Activated CD4-positive, alpha-beta memory T cell treated with anti-CD3 and anti-CD28 coated beads for 36 hours (primary cell): ENCODE results near the gene RAB44. TPM values are rescaled to one million over a fixed set of nuclear protein-coding genes. Genes with fewer than 3 reads are reported as not detected.
A peak's percentile ranks its signal among the peaks of the same experiment; 100 is the strongest.

Source experiments
- CTCF ChIA-PET: fragments of 350-600 bp; sonication (Branson Sonifier 250); formaldehyde crosslinking; loops from one replicate; lab custom pipeline; 2021; ENCODE audit warnings: antibody characterized with exemption, inconsistent platforms; lab: Charles Lee
- POLR2A ChIA-PET: fragments of 350-600 bp; sonication (Branson Sonifier 250); formaldehyde crosslinking; loops from one replicate; lab custom pipeline; 2021; ENCODE audit warnings: antibody characterized with exemption; lab: Charles Lee
- DNase-seq: peaks from one replicate; pipeline ENCODE4 v3.0.0-alpha.2; 2020
- H3K27ac Mint-ChIP-seq: one replicate; pipeline ENCODE4 v1.8.0; 2021; ENCODE audit warnings: mixed read lengths
- H3K27me3 Mint-ChIP-seq: one replicate; pipeline ENCODE4 v1.8.0; 2021; ENCODE audit warnings: mixed read lengths
- H3K36me3 Mint-ChIP-seq: one replicate; pipeline ENCODE4 v1.8.0; 2021; ENCODE audit warnings: mixed read lengths
- H3K4me1 Mint-ChIP-seq: one replicate; pipeline ENCODE4 v1.8.0; 2021; ENCODE audit warnings: low read depth, mixed read lengths
- H3K4me3 Mint-ChIP-seq: one replicate; pipeline ENCODE4 v1.8.0; 2021; ENCODE audit warnings: mild to moderate bottlenecking, mixed read lengths
- H3K9me3 Mint-ChIP-seq: one replicate; pipeline ENCODE4 v1.8.0; 2021; ENCODE audit warnings: mixed read lengths
- intact Hi-C: fragments of 100-400 bp; cut with micrococcal nuclease; formaldehyde crosslinking; loops from one replicate; pipeline ENCODE4 v1.15.1; 2023
- total RNA-seq, 2 experiments: library from RNA; stranded (reverse); gene quantifications; one replicate each; pipeline ENCODE4 v1.2.3, GENCODE V29; 2021

RAB44 gene
- total RNA-seq, 2 experiments from 2014 or later: 0.05 TPM

DNA sequence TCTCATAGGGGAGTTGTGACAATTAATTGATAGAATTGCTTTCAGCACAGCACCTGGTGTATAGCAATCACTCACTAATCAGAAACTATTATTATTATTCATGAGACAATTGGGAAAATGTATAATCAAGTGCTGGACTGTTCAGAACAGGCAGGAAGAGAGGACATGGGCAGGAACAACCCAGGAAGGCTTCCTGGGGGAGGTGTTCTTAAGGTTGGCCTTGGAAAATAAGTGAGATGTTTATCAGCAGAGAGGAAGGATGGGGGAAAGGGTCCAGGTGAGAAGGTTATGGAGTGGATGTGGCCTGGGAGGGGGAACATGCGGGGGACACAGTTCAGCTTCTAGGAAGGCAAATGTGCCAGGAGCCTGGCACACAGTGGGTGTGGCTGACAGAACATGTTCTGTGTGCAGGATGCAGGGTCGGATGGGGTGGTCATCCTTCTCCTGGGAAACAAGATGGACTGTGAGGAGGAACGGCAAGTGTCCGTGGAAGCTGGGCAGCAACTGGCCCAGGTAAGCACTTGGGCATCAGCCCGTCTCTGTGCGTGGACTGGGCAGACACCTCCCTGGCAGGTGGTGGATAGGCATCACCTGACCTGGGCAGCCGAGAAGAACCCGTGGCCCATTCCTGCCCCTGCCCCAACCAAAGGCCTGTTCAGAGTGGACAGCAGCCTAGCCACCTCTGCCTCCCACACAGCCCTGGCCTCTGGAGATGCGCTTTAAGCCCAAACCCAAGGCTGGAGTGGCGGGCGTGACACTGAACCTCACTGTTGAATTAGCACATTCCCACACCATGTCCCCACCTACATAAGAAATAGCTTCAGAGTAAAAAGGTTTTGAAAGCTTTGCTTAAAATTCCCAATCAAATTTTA, 30.9 kb downstream of the RAB44 start:
- Mint-ChIP-seq H3K27me3 (no peaks in the 10 kb centered on the region), H3K4me1 (peaks cover 24% of the 10 kb centered on the region), H3K36me3 (no peaks in the 10 kb centered on the region), H3K27ac (no peak overlapping the region), H3K4me3 (no peak overlapping the region), H3K9me3 (no peaks in the 10 kb centered on the region)
- ChIA-PET CTCF (interaction anchor here (1.3 to 1.9 kb wide), 2 partner anchors 31 to 54 kb away, joined by 4 to 5 read pairs; no protein-coding TSS in a partner anchor), POLR2A (no interaction called here)
- intact Hi-C loops: loop anchor here (5.0 kb wide), 1 partner anchor 46 kb away; no protein-coding TSS in a partner anchor
- no peak for DNase-seq

DNA sequence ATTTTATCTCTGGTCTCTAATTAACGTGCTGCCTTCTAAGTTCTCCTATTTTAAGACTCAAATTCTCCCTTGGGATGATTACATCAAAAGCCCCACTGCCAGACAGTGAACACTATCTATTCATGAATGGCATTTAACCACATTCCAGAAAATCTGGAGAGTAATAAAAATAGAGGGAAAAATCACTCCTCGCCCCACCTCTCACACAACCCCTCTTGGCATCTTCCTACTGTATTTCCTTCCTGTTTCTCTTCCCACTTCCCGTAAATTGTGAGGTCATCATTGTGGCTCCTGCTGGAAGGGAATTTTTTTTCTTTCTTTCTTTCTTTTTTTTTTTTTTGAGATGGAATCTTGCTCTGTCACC, 31.5 kb downstream of the RAB44 start:
- ChIA-PET CTCF (interaction anchor here (1.9 kb wide), 1 partner anchor 54 kb away, joined by 4 read pairs; no protein-coding TSS in a partner anchor), POLR2A (no interaction called here)
- H3K36me3 Mint-ChIP-seq: no peaks in the 10 kb centered on the region

DNA sequence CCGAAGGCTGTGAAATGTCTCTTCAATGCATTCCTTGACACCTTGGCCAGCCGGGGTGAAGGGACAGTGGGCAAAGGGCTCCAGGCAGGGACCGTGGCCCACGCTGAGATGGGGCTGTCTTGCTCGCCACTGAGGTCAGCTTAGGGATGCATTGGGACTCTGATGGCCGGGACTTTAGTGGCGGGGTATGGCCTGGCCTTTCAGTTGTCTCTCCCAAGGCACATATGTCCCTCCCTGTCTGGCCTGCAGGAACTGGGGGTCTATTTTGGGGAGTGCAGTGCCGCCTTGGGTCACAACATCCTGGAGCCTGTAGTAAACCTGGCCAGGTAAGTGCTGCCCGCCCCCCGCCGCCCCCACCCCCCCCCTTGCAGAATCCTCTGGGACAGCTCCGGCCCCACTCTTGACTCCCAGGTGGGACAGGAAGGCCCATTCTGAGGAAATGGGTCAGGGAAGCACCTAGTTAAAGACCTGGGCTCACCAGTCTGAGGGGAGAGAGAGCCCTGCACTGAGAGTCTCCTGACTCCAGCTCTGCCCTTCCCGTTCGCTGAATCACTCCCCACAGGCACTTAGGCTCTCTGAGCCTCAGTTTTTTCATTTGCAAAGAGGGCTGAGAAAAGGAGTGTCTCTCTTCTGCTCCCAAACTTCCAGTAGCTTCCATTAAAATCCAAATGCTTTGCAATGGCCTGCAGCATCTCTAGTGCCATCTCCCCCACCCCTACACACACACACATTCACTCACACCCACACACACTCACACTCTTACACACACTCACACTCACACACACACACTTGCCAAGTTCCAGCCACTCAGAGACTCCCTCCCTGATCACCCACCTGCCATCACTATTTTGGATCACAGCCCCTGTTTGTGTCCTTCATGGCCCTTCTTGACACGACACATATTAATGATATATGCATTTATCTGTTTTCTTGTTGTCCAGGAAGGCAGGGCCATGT, 33.1 kb downstream of the RAB44 start:
- no peaks in the 10 kb centered on the region for H3K36me3 Mint-ChIP-seq
- H3K9me3 Mint-ChIP-seq: no peaks in the 10 kb centered on the region
- no peak for DNase-seq
- no peak overlapping the region for H3K27ac Mint-ChIP-seq
- no peak overlapping the region for H3K4me3 Mint-ChIP-seq
- POLR2A ChIA-PET: interaction anchor here (0.6 kb wide), 1 partner anchor 103 kb away, joined by 3 read pairs; no protein-coding TSS in a partner anchor
- H3K4me1 Mint-ChIP-seq: peaks cover 30% of the 10 kb centered on the region
- intact Hi-C loops: no loop called here
- CTCF ChIA-PET: interaction anchor here (0.6 to 1.3 kb wide), 3 partner anchors 28 to 98 kb away, joined by 3 read pairs; no protein-coding TSS in a partner anchor
- no peaks in the 10 kb centered on the region for H3K27me3 Mint-ChIP-seq

More for the DNA sequence above, 31.5 kb downstream of the RAB44 start:
- Mint-ChIP-seq H3K4me1 (peaks cover 24% of the 10 kb centered on the region), H3K27ac (no peak overlapping the region), H3K27me3 (no peaks in the 10 kb centered on the region), H3K4me3 (no peak overlapping the region), H3K9me3 (no peaks in the 10 kb centered on the region)
- intact Hi-C loops: loop anchor here (5.0 kb wide), 1 partner anchor 47 kb away; no protein-coding TSS in a partner anchor
- no peak for DNase-seq

DNA sequence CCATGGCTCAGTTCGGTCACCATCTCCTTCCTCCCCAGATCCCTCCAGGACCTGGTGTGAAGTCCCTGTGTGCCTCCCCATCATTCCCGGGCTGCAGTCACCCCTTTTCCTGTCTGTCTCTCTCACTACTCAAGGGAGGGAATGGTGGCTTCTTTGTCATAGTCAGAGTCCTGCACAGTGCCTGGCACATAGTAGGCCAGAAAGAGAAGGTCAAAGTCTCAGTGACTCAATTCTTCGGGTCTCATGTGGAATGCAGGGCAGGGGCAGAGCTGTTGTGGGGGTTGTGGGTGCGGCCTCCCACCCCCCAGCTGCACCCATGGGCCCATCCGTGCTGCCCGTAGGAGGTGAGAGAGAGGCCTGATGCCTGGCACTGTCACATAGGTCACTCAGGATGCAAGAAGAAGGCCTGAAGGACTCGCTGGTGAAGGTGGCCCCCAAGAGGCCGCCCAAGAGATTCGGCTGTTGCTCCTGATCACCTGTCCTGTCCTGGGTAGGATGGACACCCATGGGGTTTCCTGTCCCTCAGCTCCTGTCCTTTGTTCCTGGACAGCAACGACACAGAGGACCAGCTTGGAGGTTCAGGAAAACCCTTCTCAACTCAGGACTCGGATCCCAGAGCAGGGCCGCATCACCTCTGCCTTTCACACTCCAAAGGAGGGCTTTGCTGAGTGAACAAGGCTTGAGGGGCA, 34.1 kb downstream of the RAB44 start:
- Mint-ChIP-seq H3K4me3 (no peak overlapping the region), H3K27ac (no peak overlapping the region)

GRCh38 chr6:36733300-36733699, 35.7 kb downstream of the RAB44 start:
- Mint-ChIP-seq H3K36me3 (no peaks in the 10 kb centered on the region), H3K4me3 (no peak overlapping the region), H3K27me3 (no peaks in the 10 kb centered on the region), H3K27ac (no peak overlapping the region), H3K4me1 (peaks cover 12% of the 10 kb centered on the region), H3K9me3 (no peaks in the 10 kb centered on the region)
- DNase-seq: no peak
- intact Hi-C loops: no loop called here
- CTCF ChIA-PET: interaction anchor here (0.6 to 3.6 kb wide), 3 partner anchors 26 to 212 kb away, joined by 3 to 19 read pairs (median 3); no protein-coding TSS in a partner anchor
- POLR2A ChIA-PET: interaction anchor here (1.0 kb wide), 1 partner anchor 54 kb away, joined by 4 read pairs; the partner anchor contains the start of gene CDKN1A

More for the DNA sequence above, 34.1 kb downstream of the RAB44 start:
- DNase-seq: no peak
- peaks cover 25% of the 10 kb centered on the region for H3K4me1 Mint-ChIP-seq
- H3K27me3 Mint-ChIP-seq: no peaks in the 10 kb centered on the region
- ChIA-PET POLR2A (no interaction called here), CTCF (interaction anchor here (0.6 to 3.6 kb wide), 2 partner anchors 28 to 99 kb away, joined by 3 to 19 read pairs; no protein-coding TSS in a partner anchor)
- intact Hi-C loops: no loop called here
- H3K36me3 Mint-ChIP-seq: no peaks in the 10 kb centered on the region
- H3K9me3 Mint-ChIP-seq: no peaks in the 10 kb centered on the region

DNA sequence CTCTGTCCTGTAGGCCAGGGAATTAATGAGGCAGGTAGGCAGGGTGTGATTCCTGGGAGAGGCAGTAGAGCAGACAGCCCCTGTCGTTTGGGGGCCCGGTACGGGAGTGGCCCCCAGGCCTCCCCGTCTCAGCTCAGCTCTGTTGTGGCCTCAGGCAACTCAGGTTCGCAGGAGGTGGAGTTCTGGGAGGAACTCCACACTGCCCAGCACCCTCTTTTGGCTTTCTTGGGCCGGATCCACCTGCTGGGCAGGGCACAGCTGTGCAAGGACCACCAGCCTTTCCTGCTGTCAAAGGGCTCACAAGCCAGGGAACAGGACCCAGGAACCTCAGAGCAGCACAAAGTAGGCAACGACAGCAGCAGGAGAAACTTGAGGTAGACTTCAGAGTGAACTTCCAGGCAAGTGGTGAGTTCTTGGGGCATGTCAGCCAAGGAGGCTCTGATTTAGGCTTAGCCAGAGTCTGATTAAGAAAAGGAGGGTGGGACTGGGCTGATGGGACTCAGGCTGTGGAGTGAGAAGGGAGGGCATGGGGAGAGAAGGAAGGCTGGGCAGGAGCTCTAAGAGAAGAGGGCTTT, 36.9 kb downstream of the RAB44 start:
- Mint-ChIP-seq H3K36me3 (no peaks in the 10 kb centered on the region), H3K27me3 (no peaks in the 10 kb centered on the region), H3K9me3 (no peaks in the 10 kb centered on the region), H3K4me3 (peak overlapping the region; percentile 31), H3K27ac (peak overlapping the region; percentile 50), H3K4me1 (peaks cover 11% of the 10 kb centered on the region)
- ChIA-PET POLR2A (no interaction called here), CTCF (interaction anchor here (0.6 to 3.6 kb wide), 2 partner anchors 25 to 155 kb away, joined by 3 to 19 read pairs; no protein-coding TSS in a partner anchor)
- intact Hi-C loops: loop anchor here (2.0 kb wide), 1 partner anchor 18 kb away; no protein-coding TSS in a partner anchor
- no peak for DNase-seq

DNA sequence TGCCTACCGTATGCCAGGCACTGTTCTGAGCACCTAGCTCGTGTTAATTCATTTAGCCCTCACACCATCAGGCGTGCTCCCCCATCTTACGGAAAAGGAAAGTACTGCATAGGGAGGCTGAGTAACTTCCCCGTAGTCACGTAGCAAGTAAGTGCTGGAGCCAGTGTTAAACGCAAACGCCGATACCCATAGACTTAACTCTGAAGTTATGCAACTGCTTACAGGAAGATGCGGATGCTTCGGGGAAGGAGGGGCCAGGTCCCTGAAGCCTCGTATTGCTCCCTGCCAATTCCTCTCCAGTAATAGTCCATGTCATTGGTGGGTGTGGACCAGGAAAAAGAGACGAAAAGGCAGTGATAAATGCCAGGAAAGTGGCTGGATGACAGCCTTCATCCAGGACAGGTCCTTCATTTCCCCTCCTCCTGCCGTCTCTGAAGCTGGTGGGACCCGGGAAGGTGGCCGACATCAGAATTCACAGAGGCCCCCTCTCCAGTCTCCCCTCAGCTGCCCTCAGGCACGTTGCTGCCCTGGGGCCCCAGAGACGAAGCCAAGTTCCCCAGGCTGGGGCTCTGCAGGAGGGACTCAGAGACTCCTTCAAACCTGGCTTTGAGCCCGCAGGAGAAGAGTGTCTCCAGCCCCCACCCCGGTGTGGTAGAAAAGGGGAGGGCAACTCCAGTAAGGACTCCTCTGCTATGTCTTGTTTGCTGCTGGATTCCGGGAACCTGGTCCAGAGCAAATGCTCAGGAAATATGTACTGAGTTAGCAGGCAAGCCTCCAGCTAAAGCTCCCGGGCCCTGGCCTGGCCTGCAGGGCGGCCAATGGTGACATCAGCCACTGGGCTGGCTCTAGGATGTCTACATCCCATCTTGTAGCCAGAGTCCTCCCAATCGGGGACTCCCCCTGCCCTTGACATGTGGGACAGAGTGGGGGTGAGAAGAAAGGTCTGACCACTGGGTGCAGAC, 37.8 kb downstream of the RAB44 start:
- peak; percentile 55 for DNase-seq
- CTCF ChIA-PET: interaction anchor here (0.6 to 3.6 kb wide), 4 partner anchors 24 to 300 kb away, joined by 3 to 19 read pairs (median 4); no protein-coding TSS in a partner anchor
- peak overlapping the region; percentile 50 for H3K27ac Mint-ChIP-seq
- peak overlapping the region; percentile 31 for H3K4me3 Mint-ChIP-seq
- POLR2A ChIA-PET: no interaction called here
- intact Hi-C loops: loop anchor here (2.0 kb wide), 1 partner anchor 17 kb away; no protein-coding TSS in a partner anchor
- no peaks in the 10 kb centered on the region for H3K36me3 Mint-ChIP-seq
- H3K27me3 Mint-ChIP-seq: no peaks in the 10 kb centered on the region
- H3K4me1 Mint-ChIP-seq: peaks cover 11% of the 10 kb centered on the region
- H3K9me3 Mint-ChIP-seq: no peaks in the 10 kb centered on the region

- no peaks in the 10 kb centered on the region for H3K9me3 Mint-ChIP-seq
- H3K27me3 Mint-ChIP-seq: no peaks in the 10 kb centered on the region
- H3K27ac Mint-ChIP-seq: no peak overlapping the region
- CTCF ChIA-PET: no interaction called here
- H3K36me3 Mint-ChIP-seq: no peaks in the 10 kb centered on the region
- peaks cover 11% of the 10 kb centered on the region for H3K4me1 Mint-ChIP-seq
- intact Hi-C loops: no loop called here
- DNase-seq: no peak
- H3K4me3 Mint-ChIP-seq: no peak overlapping the region
- POLR2A ChIA-PET: no interaction called here
Measured at GRCh38 chr6:36737043-36737785, 39.6 kb downstream of the RAB44 start.

GRCh38 chr6:36738108-36738507, 40.5 kb downstream of the RAB44 start:
- Mint-ChIP-seq H3K36me3 (no peaks in the 10 kb centered on the region), H3K4me1 (peaks cover 11% of the 10 kb centered on the region), H3K27me3 (no peaks in the 10 kb centered on the region), H3K4me3 (no peak overlapping the region), H3K9me3 (no peaks in the 10 kb centered on the region), H3K27ac (no peak overlapping the region)
- ChIA-PET CTCF (no interaction called here), POLR2A (no interaction called here)
- DNase-seq: no peak
- intact Hi-C loops: no loop called here
